HG03139 (cell line): ENCODE results near the gene SMIM7.
"Not testable (repeated sequence)": the region's sequence is repeated elsewhere in the genome, so short reads cannot be mapped to it uniquely, and the experiment has no call there.

ENCODE experiments used
- ATAC-seq: cut with Tn5 transposase; IDR thresholded peaks from one replicate; pipeline ENCODE4 v1.9.1; 2021; ENCODE audit not compliant: unreplicated experiment

SMIM7 gene

GRCh38 chr19:16659832-16660708 lies at the start of gene SMIM7:
SMIM7 (minus strand) TSS chr19:16660144; CDS start chr19:16660110, 34 bp downstream.
- ATAC-seq: peak; percentile 84

- ATAC-seq: no peak
Measured at GRCh38 chr19:16703677-16704076, 43.7 kb upstream of the SMIM7 start.

GRCh38 chr19:16702123-16702522 lies 42.2 kb upstream of the SMIM7 start:
- ATAC-seq: no peak

GRCh38 chr19:16698914-16699313 lies 39.0 kb upstream of the SMIM7 start:
- ATAC-seq: no peak

GRCh38 chr19:16688084-16688483 lies 28.1 kb upstream of the SMIM7 start:
- ATAC-seq: no peak

GRCh38 chr19:16684216-16684615 lies 24.3 kb upstream of the SMIM7 start:
- no peak for ATAC-seq

- ATAC-seq: no peak
Measured at GRCh38 chr19:16682539-16682938, 22.6 kb upstream of the SMIM7 start.

- ATAC-seq: no peak
Measured at GRCh38 chr19:16679811-16680210, 19.9 kb upstream of the SMIM7 start.

GRCh38 chr19:16678498-16678897 lies 18.6 kb upstream of the SMIM7 start:
- ATAC-seq: no peak

- ATAC-seq: no peak
Measured at GRCh38 chr19:16677055-16677454, 17.1 kb upstream of the SMIM7 start.

GRCh38 chr19:16676101-16676798 lies 16.3 kb upstream of the SMIM7 start:
- ATAC-seq: no peak

- not testable (repeated sequence) for ATAC-seq
Measured at GRCh38 chr19:16673839-16674238, 13.9 kb upstream of the SMIM7 start.

- ATAC-seq: no peak
Measured at GRCh38 chr19:16673231-16673630, 13.3 kb upstream of the SMIM7 start.

GRCh38 chr19:16671652-16672274 lies 11.8 kb upstream of the SMIM7 start:
- ATAC-seq: no peak

GRCh38 chr19:16670291-16670690 lies 10.3 kb upstream of the SMIM7 start:
- no peak for ATAC-seq

GRCh38 chr19:16668702-16669101 lies 8.8 kb upstream of the SMIM7 start:
- ATAC-seq: not testable (repeated sequence)

GRCh38 chr19:16668176-16668575 lies 8.2 kb upstream of the SMIM7 start:
- ATAC-seq: no peak

- no peak for ATAC-seq
Measured at GRCh38 chr19:16661480-16662034, 1.6 kb upstream of the SMIM7 start.

- no peak for ATAC-seq
Measured at GRCh38 chr19:16660763-16661479, 977 bp upstream of the SMIM7 start, which contains the start of gene TMEM38A. TMEM38A (plus strand) TSS chr19:16661139; CDS start chr19:16661218, 79 bp downstream.

- ATAC-seq: no peak
Measured at GRCh38 chr19:16659464-16659831, 496 bp downstream of the SMIM7 start.

- ATAC-seq: no peak
Measured at GRCh38 chr19:16657384-16657783, 2.6 kb downstream of the SMIM7 start.
